ENCODE measurements around the gene LCMT1. TPM values are rescaled to one million over a fixed set of nuclear protein-coding genes. Genes with fewer than 3 reads are reported as not detected.
A peak's percentile ranks its signal among the peaks of the same experiment; 100 is the strongest.

LCMT1 gene
- polyA plus RNA-seq, 2 of the 4 experiments (the other 2 are of a cell fraction) = 36.4 to 47.6 TPM

DNA sequence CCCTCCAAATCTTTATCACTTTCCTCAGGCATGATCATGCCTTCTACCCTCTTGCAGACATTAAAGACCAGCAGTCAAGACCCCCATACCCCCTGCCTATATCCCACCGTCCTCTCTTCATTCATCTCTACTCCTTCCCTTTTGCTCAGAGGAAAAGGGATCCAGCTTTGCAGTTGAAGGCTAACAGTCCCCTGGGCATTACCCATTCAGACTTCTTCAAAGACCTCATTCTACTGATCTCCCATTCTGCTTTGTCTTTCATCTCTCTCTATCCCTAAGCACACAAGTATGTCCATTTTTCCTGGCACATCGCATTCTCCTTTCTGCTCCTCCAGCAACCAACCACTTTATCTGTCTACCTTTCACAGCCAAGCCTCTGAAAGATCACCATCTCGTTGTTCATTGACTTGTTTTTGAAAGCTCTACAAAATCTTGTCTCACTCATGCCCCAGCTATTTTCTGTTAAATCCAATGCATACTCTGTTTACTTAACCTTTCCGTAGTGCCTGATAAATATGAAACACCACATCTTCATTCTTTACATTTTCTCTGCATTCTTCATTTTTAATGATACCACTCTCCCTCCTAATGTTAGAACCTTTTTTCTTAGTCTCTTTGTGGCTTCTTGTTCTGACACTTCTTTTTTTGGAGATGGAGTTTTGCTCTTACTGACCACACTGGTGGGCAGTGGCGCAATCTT, 14.1 kb upstream of the LCMT1 start:
- Histone ChIP-seq H3K4me1 (peaks cover 5% of the 10 kb centered on the region; the same call in 1 of the 3 replicates), H3K4me2 (no peak overlapping the region), H3K4me3 (no peak overlapping the region), H3K9me3 (no peaks in the 10 kb centered on the region), H3K27ac (no peak overlapping the region)
- ATAC-seq (no peak), DNase-seq (ENCODE audit: low read depth in 1 of 2, low spot score in 1 of 2) (no peak), FAIRE-seq (no peak)
- 41% methylated on average over 5 of the region's 5 CpGs for WGBS (ENCODE audit: missing lambda C conversion rate)
- CTCF ChIA-PET = interaction anchor here (0.6 kb wide), 1 partner anchor 1890 kb away, joined by 3 read pairs; no protein-coding TSS in a partner anchor
- TF ChIP-seq, protein P1, sequence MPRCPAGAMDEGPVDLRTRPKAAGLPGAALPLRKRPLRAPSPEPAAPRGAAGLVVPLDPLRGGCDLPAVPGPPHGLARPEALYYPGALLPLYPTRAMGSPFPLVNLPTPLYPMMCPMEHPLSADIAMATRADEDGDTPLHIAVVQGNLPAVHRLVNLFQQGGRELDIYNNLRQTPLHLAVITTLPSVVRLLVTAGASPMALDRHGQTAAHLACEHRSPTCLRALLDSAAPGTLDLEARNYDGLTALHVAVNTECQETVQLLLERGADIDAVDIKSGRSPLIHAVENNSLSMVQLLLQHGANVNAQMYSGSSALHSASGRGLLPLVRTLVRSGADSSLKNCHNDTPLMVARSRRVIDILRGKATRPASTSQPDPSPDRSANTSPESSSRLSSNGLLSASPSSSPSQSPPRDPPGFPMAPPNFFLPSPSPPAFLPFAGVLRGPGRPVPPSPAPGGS (IDR thresholded peaks at IDR 0.05) = no peak
- TF ChIP-seq, protein P2, sequence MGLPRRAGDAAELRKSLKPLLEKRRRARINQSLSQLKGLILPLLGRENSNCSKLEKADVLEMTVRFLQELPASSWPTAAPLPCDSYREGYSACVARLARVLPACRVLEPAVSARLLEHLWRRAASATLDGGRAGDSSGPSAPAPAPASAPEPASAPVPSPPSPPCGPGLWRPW (IDR thresholded peaks at IDR 0.05) = no peak
- TF ChIP-seq CBX2 (IDR thresholded peaks at IDR 0.05; ENCODE audit: borderline replicate concordance, low read depth) (no peak), GATA3 (IDR thresholded peaks at IDR 0.05; ENCODE audit: borderline replicate concordance) (no peak), FOXS1 (CRISPR knock-in tag; IDR thresholded peaks at IDR 0.05) (no peak), JUN (IDR thresholded peaks at IDR 0.05) (no peak), CEBPB (IDR thresholded peaks at IDR 0.05) (no peak), CHD4 (IDR thresholded peaks at IDR 0.05; ENCODE audit: borderline replicate concordance) (no peak), RARB (CRISPR knock-in tag; IDR thresholded peaks at IDR 0.05) (no peak), EHMT2 (IDR thresholded peaks at IDR 0.05; ENCODE audit: low read depth) (no peak)
- POLR2A ChIA-PET = no interaction called here

DNA sequence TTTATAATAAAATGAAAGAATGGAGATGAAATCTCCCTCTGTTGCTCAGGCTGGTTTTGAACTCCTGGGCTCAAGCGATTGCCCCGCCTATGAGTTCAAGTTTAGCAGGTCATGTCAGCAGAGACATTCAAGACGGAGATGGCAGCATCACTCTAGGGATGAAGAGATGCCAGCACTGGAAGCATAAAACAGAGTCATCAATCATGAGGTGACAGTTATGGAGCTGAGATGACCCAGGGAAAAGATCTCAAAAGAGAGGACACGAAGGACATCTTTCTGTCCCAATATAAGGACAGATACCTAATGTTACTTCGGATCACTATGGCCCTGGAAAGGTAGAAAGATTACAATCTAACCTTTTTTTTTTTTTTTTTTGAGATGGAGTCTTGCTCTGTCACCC, 11.0 kb upstream of the LCMT1 start:
- CTCF ChIA-PET = no interaction called here
- WGBS (ENCODE audit: missing lambda C conversion rate) = 57% methylated on average over 5 of the region's 5 CpGs
- POLR2A ChIA-PET = no interaction called here
- TF ChIP-seq KDM1A (IDR thresholded peaks at IDR 0.05; ENCODE audit: low read depth) (no peak), ESRRA (IDR thresholded peaks at IDR 0.05; ENCODE audit: borderline replicate concordance, low read length) (no peak), CHD2 (IDR thresholded peaks at IDR 0.05; ENCODE audit: low read length, partially characterized antibody) (no peak), ZSCAN20 (CRISPR knock-in tag; IDR thresholded peaks at IDR 0.05) (no peak), JUN (IDR thresholded peaks at IDR 0.05) (no peak)
- TF ChIP-seq, protein P3, sequence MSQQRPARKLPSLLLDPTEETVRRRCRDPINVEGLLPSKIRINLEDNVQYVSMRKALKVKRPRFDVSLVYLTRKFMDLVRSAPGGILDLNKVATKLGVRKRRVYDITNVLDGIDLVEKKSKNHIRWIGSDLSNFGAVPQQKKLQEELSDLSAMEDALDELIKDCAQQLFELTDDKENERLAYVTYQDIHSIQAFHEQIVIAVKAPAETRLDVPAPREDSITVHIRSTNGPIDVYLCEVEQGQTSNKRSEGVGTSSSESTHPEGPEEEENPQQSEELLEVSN (IDR thresholded peaks at IDR 0.05; ENCODE audit: borderline replicate concordance, low read depth) = no peak
- TF ChIP-seq, protein P1 (IDR thresholded peaks at IDR 0.05) = no peak
- peaks cover 5% of the 10 kb centered on the region; the same call in 1 of the 3 replicates for H3K4me1 ChIP-seq
- DNase-seq (ENCODE audit: low read depth in 1 of 2, low spot score in 1 of 2) (no peak), ATAC-seq (no peak), FAIRE-seq (no peak)
- no peak overlapping the region for H3K4me2 ChIP-seq
- no peak overlapping the region for H3K27ac ChIP-seq
- no peaks in the 10 kb centered on the region for H3K9me3 ChIP-seq
- H3K4me3 ChIP-seq = no peak overlapping the region

DNA sequence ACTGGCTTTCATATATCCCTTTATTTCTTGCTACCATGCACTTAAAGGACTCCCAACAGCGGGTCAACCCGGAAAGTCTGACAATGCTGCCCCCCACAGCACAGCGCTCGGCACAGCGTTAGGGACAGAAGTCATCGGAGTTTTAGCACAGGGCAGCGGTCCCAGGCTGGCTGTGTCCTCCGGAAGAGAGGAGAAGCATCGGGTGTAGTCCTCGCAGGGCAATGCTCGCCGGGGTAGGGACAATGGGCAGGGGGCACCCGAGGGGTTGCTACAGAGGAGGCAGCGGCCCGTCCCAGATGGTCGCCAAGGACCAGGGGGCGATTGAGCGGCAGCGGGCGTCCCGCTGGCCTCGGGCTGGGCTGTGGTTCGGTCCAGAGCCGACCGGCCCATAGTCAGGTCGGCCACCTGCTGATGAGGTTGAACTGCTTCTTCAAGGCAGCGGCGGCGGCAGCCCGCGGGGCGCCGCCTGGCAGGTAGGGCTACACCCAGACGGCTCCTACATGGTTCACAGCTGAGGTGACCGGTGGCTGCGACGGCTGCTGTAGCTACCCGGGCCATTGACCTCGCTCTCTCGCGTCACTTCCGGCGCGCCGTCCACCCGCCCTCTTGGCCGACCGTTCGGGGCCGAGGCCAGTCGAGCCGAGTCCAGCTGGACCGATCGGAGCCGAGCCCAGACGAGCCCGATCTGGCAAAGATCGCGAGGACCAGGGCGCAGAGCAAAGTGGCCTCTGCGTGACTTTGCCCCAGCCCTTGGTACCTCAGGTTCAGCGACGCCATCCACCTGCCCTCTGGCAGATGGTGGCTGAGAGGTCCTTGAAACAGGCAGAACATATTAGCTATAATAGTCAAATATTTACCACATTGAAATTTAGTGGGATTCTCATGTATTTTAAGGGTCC, 4.7 kb upstream of the LCMT1 start:
- ChIA-PET POLR2A (interaction anchor here (0.6 to 1.3 kb wide), 6 partner anchors 16 to 272 kb away, joined by 3 to 7 read pairs (median 5); partner anchors contain the start of gene ARHGAP17), CTCF (interaction anchor here (1.4 to 1.6 kb wide), 2 partner anchors 21 to 46 kb away, joined by 3 read pairs; no protein-coding TSS in a partner anchor)
- ATAC-seq (peak; percentile 80 to 83), FAIRE-seq (no peak), DNase-seq (ENCODE audit: low read depth in 1 of 2, low spot score in 1 of 2) (peak; percentile 90 to 92)
- peak overlapping the region; percentile 59 for H3K4me3 ChIP-seq
- peaks cover 21% of the 10 kb centered on the region for H3K4me1 ChIP-seq
- peak overlapping the region; percentile 85 for H3K4me2 ChIP-seq
- 3% methylated on average over 52 of the region's 63 CpGs for whole genome bisulfite sequencing (ENCODE audit: missing lambda C conversion rate)
- H3K27ac ChIP-seq = peak overlapping the region; percentile 71 to 93
- no peaks in the 10 kb centered on the region for H3K9me3 ChIP-seq
- no peak for TF ChIP-seq CEBPB (IDR thresholded peaks at IDR 0.05)
- TF ChIP-seq, protein P4, sequence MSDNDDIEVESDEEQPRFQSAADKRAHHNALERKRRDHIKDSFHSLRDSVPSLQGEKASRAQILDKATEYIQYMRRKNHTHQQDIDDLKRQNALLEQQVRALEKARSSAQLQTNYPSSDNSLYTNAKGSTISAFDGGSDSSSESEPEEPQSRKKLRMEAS (IDR thresholded peaks at IDR 0.05) = peak; percentile 88
- TF ChIP-seq, protein P5, sequence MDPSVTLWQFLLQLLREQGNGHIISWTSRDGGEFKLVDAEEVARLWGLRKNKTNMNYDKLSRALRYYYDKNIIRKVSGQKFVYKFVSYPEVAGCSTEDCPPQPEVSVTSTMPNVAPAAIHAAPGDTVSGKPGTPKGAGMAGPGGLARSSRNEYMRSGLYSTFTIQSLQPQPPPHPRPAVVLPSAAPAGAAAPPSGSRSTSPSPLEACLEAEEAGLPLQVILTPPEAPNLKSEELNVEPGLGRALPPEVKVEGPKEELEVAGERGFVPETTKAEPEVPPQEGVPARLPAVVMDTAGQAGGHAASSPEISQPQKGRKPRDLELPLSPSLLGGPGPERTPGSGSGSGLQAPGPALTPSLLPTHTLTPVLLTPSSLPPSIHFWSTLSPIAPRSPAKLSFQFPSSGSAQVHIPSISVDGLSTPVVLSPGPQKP (IDR thresholded peaks at IDR 0.05; ENCODE audit: low read depth, low read length) = peak; percentile 76; the same call in 1 of the 2 replicates
- TF ChIP-seq FOSB (CRISPR knock-in tag; IDR thresholded peaks at IDR 0.05) = no peak
- no peak for TF ChIP-seq ZNF302 (CRISPR knock-in tag; IDR thresholded peaks at IDR 0.05)
- TF ChIP-seq EHMT2 (IDR thresholded peaks at IDR 0.05; ENCODE audit: low read depth) = no peak
- TF ChIP-seq, protein P3 (IDR thresholded peaks at IDR 0.05; ENCODE audit: borderline replicate concordance, low read depth) = peak; percentile 69; the same call in 1 of the 2 replicates
- peak; percentile 42; the same call in 1 of the 2 replicates for TF ChIP-seq RNF2 (IDR thresholded peaks at IDR 0.05; ENCODE audit: borderline replicate concordance, low read depth)
- no peak for TF ChIP-seq HDAC2 (IDR thresholded peaks at IDR 0.05)
- TF ChIP-seq SMC3 (IDR thresholded peaks at IDR 0.05) = peak; percentile 13; the same call in 1 of the 3 replicates
- no peak for TF ChIP-seq ZFP36 (IDR thresholded peaks at IDR 0.05; ENCODE audit: borderline replicate concordance, partially characterized antibody)
- no peak for TF ChIP-seq ZSCAN20 (CRISPR knock-in tag; IDR thresholded peaks at IDR 0.05)
- TF ChIP-seq SREBF2 (IDR thresholded peaks at IDR 0.05) = no peak
- no peak for TF ChIP-seq ESRRA (IDR thresholded peaks at IDR 0.05; ENCODE audit: borderline replicate concordance, low read length)
- no peak for TF ChIP-seq HEYL (CRISPR knock-in tag; IDR thresholded peaks at IDR 0.05)
